ENCODE measurements around the gene ABTB2.

DNA sequence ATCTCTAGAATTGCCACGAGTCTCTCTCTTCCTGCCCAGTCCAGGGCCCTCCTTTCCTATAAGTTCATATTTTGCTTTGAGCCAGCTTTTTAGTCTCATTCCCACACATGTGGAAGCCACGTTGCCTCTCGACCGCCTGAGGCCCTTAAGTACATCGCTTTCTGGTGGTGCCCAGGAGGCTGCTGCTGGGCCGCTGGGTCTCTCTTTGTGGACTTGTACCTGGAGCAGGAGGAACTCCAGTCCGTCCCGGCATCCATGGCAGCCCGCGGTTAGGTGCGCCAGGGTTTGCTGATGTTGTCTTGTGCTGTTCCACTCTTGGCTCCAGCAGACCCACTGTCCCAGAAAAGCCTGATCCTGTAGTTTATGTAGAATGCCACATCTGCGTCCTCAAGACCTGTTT lies 211.4 kb downstream of the ABTB2 start:
- no peak for TF ChIP-seq POLR2A (IDR thresholded peaks at IDR 0.05)
- TF ChIP-seq, protein P1, sequence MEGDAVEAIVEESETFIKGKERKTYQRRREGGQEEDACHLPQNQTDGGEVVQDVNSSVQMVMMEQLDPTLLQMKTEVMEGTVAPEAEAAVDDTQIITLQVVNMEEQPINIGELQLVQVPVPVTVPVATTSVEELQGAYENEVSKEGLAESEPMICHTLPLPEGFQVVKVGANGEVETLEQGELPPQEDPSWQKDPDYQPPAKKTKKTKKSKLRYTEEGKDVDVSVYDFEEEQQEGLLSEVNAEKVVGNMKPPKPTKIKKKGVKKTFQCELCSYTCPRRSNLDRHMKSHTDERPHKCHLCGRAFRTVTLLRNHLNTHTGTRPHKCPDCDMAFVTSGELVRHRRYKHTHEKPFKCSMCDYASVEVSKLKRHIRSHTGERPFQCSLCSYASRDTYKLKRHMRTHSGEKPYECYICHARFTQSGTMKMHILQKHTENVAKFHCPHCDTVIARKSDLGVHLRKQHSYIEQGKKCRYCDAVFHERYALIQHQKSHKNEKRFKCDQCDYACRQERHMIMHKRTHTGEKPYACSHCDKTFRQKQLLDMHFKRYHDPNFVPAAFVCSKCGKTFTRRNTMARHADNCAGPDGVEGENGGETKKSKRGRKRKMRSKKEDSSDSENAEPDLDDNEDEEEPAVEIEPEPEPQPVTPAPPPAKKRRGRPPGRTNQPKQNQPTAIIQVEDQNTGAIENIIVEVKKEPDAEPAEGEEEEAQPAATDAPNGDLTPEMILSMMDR (IDR thresholded peaks at IDR 0.05), result no peak

All from Peyer's patch (tissue), 4 donors.